Measurements from ENCODE around the gene TTC39A. TPM values are rescaled to one million over a fixed set of nuclear protein-coding genes. Genes with fewer than 3 reads are reported as not detected.

The TTC39A gene
- total RNA-seq (ENCODE audit: low replicate concordance): 0.35 and 0.60 TPM in 2 replicates

GRCh38 chr1:51330331-51331201, at the start of gene TTC39A:
TTC39A (minus strand) TSS chr1:51330562; CDS start chr1:51330477, 85 bp downstream.

Other genes starting within 250 kb of the TTC39A start
- gene C1orf185, start 228.3 kb downstream of the TTC39A start, total RNA-seq (ENCODE audit: low replicate concordance): not detected in 2 replicates
- gene RNF11, start 94.3 kb downstream of the TTC39A start, total RNA-seq (ENCODE audit: low replicate concordance): 39.3 and 151 TPM in 2 replicates
- 32.2 and 82.3 TPM in 2 replicates for gene EPS15, start 188.7 kb upstream of the TTC39A start, total RNA-seq (ENCODE audit: low replicate concordance)

All from smooth muscle cell of the coronary artery (primary cell).